ENCODE measurements around the gene CEBPA.
"Not testable (repeated sequence)": the region's sequence is repeated elsewhere in the genome, so short reads cannot be mapped to it uniquely, and the experiment has no call there.

CEBPA gene

DNA sequence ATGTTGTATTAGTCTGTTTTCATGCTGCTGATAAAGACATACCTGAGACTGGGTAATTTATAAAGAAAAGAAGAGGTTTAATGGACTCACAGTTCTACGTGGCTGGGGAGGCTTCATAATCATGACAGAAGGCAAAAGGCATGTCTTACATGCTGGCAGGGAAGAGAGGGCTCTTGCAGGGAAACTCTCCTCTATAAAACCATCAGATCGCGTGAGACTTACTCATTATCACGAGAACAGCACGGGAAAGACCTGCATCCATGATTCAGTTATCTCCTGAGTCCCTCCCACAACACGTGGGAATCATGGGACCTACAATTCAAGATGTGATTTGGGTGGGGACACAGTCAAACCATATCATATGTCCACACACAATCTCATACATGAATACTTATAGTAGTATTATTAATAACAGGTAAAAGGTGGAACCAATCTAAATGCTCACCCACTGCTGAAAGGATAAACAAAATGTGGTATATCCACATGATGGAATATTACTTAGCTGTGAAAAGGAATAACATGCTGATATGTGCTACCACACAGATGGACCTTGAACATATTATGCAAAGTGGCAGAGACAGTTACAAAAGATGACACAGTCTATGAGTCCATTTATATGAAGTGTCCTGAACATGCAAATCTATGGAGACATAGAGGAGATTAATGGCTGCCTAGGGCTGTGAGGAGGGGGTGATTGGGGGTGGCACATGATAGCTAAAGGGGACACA lies 20.9 kb upstream of the CEBPA start:
- H3K27ac ChIP-seq = no peak overlapping the region
- TF ChIP-seq, protein P1, sequence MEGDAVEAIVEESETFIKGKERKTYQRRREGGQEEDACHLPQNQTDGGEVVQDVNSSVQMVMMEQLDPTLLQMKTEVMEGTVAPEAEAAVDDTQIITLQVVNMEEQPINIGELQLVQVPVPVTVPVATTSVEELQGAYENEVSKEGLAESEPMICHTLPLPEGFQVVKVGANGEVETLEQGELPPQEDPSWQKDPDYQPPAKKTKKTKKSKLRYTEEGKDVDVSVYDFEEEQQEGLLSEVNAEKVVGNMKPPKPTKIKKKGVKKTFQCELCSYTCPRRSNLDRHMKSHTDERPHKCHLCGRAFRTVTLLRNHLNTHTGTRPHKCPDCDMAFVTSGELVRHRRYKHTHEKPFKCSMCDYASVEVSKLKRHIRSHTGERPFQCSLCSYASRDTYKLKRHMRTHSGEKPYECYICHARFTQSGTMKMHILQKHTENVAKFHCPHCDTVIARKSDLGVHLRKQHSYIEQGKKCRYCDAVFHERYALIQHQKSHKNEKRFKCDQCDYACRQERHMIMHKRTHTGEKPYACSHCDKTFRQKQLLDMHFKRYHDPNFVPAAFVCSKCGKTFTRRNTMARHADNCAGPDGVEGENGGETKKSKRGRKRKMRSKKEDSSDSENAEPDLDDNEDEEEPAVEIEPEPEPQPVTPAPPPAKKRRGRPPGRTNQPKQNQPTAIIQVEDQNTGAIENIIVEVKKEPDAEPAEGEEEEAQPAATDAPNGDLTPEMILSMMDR (conservative IDR thresholded peaks at IDR 0.05) = no peak
- TF ChIP-seq ZFX (IDR thresholded peaks at IDR 0.05) = no peak

DNA sequence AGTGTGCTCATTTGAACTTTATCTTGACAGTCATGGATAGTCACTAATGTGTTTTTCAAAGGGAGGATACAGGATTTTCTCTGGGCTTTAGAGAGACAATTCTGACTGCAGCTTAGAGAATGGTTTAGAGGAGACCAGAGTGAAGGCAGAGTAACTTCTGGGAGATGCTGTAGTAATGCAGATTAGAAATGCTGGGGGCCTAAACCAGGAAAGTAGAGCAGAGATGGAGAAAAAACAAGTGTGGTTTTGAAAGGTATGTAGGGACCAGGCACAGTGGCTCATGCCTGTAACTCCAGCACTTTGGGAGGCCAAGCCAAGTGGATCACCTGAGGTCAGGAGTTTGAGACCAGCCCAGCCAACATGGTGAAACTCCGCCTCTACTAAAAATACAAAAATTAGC lies 18.3 kb upstream of the CEBPA start:
- TF ChIP-seq ZFX (IDR thresholded peaks at IDR 0.05) = no peak
- TF ChIP-seq, protein P1 (conservative IDR thresholded peaks at IDR 0.05) = no peak
- H3K27ac ChIP-seq = no peak overlapping the region

DNA sequence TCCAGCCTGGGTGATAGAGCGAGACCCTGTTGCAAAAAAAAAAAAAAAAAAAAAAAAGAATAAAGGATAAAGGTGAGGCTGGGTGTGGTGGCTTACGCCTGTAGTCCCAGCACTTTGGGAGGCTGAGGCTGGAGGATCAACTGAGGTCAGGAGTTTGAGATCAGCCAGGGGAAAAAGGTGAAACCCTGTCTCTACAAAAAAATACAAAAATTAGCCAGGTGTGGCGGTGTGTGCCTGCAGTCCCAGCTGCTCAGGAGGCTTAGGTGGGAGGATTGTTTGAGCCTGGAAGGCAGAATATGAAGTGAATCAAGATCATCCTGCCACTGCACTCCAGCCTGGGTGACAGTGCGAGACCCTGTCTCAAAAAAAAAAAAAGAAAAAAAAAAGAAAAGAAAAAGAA lies 15.7 kb upstream of the CEBPA start:
- H3K27ac ChIP-seq = not testable (repeated sequence)

DNA sequence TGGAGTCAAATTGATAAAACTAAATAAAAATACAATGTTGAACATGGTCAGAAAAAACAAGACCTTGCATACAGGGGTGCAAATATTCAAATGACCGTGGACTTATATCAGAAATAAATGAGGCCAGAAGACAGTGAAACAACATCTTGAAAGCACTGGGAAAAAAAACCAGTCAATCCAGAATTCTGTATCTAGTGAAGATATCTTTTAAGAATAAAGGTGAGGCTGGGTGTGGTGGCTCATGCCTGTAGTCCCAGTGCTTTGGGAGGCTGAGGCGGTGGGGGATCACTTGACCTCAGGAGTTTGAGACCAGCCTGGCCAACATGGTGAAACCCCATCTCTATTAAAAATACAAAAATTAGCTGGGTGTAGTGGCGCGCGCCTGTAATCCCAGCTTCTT lies 15.2 kb upstream of the CEBPA start:
- H3K27ac ChIP-seq = no peak overlapping the region

DNA sequence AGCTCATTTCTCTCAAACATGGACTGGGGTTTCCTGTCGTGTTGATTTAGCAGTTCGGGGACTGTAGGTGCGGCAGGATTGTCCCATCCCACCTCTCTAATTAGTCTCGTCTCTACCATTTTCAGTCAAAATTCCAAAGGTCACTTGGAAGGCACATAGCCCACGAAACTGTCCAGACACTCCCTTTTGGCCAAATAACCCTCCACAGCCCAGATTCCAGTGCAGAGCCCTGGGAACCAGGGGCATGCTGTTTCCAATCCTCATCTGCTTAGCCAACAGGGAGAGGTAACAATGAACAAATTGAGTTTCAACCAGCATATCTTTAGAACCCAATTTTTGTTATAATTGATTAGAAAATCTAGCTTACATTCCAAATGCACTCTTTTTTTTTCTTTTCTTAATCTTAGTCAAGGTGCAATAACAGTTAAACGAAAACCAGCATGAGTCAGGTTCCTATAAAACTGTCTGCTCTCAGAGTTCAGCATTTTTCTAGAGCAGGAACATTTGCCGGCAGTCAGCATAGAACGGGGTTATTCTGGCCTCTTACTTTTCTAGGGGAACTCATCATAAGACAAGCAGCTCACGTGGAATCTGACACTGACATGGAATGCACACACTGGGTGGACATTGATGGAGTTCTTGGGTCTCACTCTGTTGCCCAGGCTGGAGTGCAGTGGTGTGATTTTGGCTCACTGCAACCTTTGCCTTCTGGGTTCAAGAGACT lies 14.4 kb upstream of the CEBPA start:
- H3K27ac ChIP-seq = no peak overlapping the region
- no peak for TF ChIP-seq ZFX (IDR thresholded peaks at IDR 0.05)
- TF ChIP-seq, protein P1 (conservative IDR thresholded peaks at IDR 0.05) = no peak

More for the DNA sequence above, 15.2 kb upstream of the CEBPA start:
- no peak for TF ChIP-seq ZFX (IDR thresholded peaks at IDR 0.05)
- TF ChIP-seq, protein P1 (conservative IDR thresholded peaks at IDR 0.05) = no peak

DNA sequence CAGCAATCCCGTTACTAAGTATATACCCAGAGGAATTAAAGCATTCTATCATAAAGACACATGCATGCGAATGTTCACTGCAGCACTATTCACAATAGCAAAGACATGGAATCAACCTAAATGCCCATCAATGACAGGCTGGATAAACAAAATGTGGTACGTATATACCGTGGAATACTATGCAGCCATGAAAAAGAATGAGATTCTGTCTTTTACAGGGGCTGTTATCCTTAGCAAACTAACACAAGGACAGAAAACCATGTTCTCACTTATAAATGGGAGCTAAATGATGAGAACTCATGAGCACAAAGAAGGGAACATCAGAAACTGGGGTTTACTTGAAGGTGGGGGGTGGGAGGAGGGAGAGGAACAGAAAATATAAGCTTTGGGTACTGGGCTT lies 10.5 kb upstream of the CEBPA start:
- H3K27ac ChIP-seq = not testable (repeated sequence)

DNA sequence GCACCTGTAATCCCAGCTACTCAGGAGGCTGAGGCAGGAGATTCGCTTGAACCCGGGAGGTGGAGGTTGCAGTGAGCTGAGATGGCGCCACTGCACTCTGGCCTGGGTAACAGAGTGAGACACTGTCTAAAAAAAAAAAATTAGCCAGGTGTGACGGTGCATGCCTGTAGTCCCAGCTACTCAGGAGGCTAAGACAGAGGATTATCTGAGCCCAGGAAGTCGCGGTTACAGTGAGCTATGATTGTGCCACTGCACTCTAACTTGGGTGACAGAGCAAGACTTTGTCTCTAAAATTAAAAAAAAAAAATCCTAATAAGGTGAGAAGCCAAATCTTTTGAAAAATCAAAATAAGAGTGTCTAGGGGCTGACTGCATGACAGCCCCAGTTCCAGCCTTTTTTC lies 9.7 kb upstream of the CEBPA start:
- peak overlapping the region; percentile 94 for H3K27ac ChIP-seq
- TF ChIP-seq ZFX (IDR thresholded peaks at IDR 0.05) = no peak
- TF ChIP-seq, protein P1 (conservative IDR thresholded peaks at IDR 0.05) = no peak

DNA sequence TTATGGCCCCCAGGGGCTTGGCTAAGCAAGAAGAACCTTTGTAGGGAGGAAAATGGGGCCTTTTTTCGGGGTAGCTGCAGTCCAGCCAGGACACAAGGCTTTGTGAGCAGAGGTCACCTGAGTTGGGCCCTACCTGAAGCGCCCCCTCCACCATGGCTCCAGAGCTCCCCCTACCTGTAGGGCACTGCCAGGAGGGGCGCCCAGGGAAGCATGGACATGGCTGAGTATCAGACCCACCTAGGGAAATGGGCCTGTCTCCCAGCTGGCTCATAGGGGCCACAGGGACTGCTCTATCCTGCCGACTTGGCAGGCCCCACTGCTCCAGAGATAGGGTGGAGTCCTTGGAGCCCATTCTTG lies 9.0 kb upstream of the CEBPA start:
- TF ChIP-seq, protein P1 (conservative IDR thresholded peaks at IDR 0.05) = peak; percentile 65
- no peak for TF ChIP-seq ZFX (IDR thresholded peaks at IDR 0.05)
- H3K27ac ChIP-seq = peak overlapping the region; percentile 94

Measured in C4-2B (cell line).